PC-3 (cell line): ENCODE results near the gene ZNF462. TPM values are rescaled to one million over a fixed set of nuclear protein-coding genes. Genes with fewer than 3 reads are reported as not detected.
A peak's percentile ranks its signal among the peaks of the same experiment; 100 is the strongest.

Experiments used
- ATAC-seq: fragments of 200-7000 bp; cut with Tn5 transposase; 2 replicates; pipeline ENCODE4 v1.9.1; 2020; ENCODE audit warnings: mild to moderate bottlenecking, moderate library complexity
- BruUV-seq: library from RNA; stranded (reverse); fragments of 400-500 nt; replicated peaks from 2 replicates; lab custom pipeline; 2021; lab: Mats Ljungman, UMichigan
- CTCF ChIA-PET: fragments of 300-600 bp; sonication (Branson Sonifier 250); formaldehyde crosslinking; loops from one replicate; lab custom pipeline; 2022; ENCODE audit warnings: antibody characterized with exemption; lab: Charles Lee
- POLR2A ChIA-PET: fragments of 300-600 bp; sonication (Branson Sonifier 250); formaldehyde crosslinking; loops from one replicate; lab custom pipeline; 2022; ENCODE audit warnings: antibody characterized with exemption; ENCODE audit not compliant: unreplicated experiment; lab: Charles Lee
- DNase-seq: peaks from one replicate; pipeline ENCODE4 v3.0.0-alpha.2; 2015
- H2AFZ ChIP-seq: fragments of 300-600 bp; sonication (generic); 2 replicates; pipeline ENCODE4 v1.6.0; 2016; ENCODE audit warnings: antibody characterized with exemption, low read length
- H3F3A ChIP-seq: fragments of 300-600 bp; sonication (generic); one replicate; pipeline ENCODE4 v1.6.0; 2017; ENCODE audit warnings: antibody characterized with exemption, low read length, control low read depth, mild to moderate bottlenecking; ENCODE audit not compliant: unreplicated experiment
- H3K27ac ChIP-seq: fragments of 300-600 bp; sonication (generic); 2 replicates; pipeline ENCODE4 v1.5.1; 2016; ENCODE audit warnings: mild to moderate bottlenecking, low read length
- H3K27me3 ChIP-seq: fragments of 300-600 bp; sonication (generic); 2 replicates; pipeline ENCODE4 v1.6.1; 2016; ENCODE audit warnings: low read length, mixed read lengths
- H3K36me3 ChIP-seq: fragments of 300-600 bp; sonication (generic); 2 replicates; pipeline ENCODE4 v1.6.1; 2016; ENCODE audit warnings: low read depth, mixed run types, low read length, mixed read lengths
- H3K4me1 ChIP-seq: fragments of 300-600 bp; sonication (generic); 2 replicates; pipeline ENCODE4 v1.5.1; 2016; ENCODE audit warnings: low read length; ENCODE audit not compliant: insufficient read depth
- H3K4me2 ChIP-seq: fragments of 300-600 bp; sonication (generic); 2 replicates; pipeline ENCODE4 v1.6.0; 2016; ENCODE audit warnings: low read length
- H3K4me3 ChIP-seq: fragments of 300-600 bp; sonication (generic); 2 replicates; pipeline ENCODE4 v1.5.1; 2016; ENCODE audit warnings: mild to moderate bottlenecking, low read length, mixed read lengths
- H3K79me2 ChIP-seq: fragments of 300-600 bp; sonication (generic); 2 replicates; pipeline ENCODE4 v1.6.1; 2017; ENCODE audit warnings: low read length, mixed read lengths
- H3K9ac ChIP-seq: fragments of 300-600 bp; sonication (generic); 2 replicates; pipeline ENCODE4 v1.6.0; 2016; ENCODE audit warnings: mild to moderate bottlenecking, low read length
- H3K9me2 ChIP-seq: fragments of 300-600 bp; sonication (generic); replicated peaks from 2 replicates; pipeline ENCODE4 v1.6.1; 2016; ENCODE audit warnings: mixed run types, low read length, mixed read lengths
- H3K9me3 ChIP-seq: fragments of 300-600 bp; sonication (generic); 2 replicates; pipeline ENCODE4 v1.6.1; 2016; ENCODE audit warnings: low read length, mixed read lengths
- H4K20me1 ChIP-seq: fragments of 300-600 bp; sonication (generic); 2 replicates; pipeline ENCODE4 v1.6.1; 2016; ENCODE audit warnings: low read length, mixed read lengths
- CTCF ChIP-seq: fragments of 300-600 bp; sonication (generic); conservative IDR thresholded peaks from 2 replicates; pipeline ENCODE4 v1.5.1; 2017; ENCODE audit warnings: antibody characterized with exemption, low read depth, mild to moderate bottlenecking, low read length
- EZH2 ChIP-seq: fragments of 300-600 bp; sonication (generic); IDR thresholded peaks from one replicate; pipeline ENCODE4 v1.6.1; 2017; ENCODE audit warnings: antibody characterized with exemption, mild to moderate bottlenecking, low read length; ENCODE audit not compliant: unreplicated experiment
- EZH2phosphoT487 ChIP-seq: fragments of 300-600 bp; sonication (generic); IDR thresholded peaks from 2 replicates; pipeline ENCODE4 v1.6.1; 2018; ENCODE audit warnings: mild to moderate bottlenecking, antibody characterized with exemption, low read length, borderline replicate concordance
- intact Hi-C: fragments of 100-400 bp; cut with micrococcal nuclease; formaldehyde crosslinking; loops from 2 replicates; pipeline ENCODE4 v1.9.0; 2023
- total RNA-seq: library from RNA; depleted of rRNA; stranded (reverse); fragments of >200 nt; gene quantifications from 2 replicates; pipeline ENCODE4 v1.2.3, GENCODE V29; 2014

Gene ZNF462
- total RNA-seq, 1 experiment from 2014 or later, result 21.2 TPM

- ATAC-seq (no peak), DNase-seq (no peak)
- Histone ChIP-seq H3K27ac (peak overlapping the region; percentile 36; the same call in 1 of the 2 replicates), H3K4me3 (no peak overlapping the region), H4K20me1 (no peaks in the 10 kb centered on the region), H3F3A (no peaks in the 10 kb centered on the region), H3K9me3 (no peaks in the 10 kb centered on the region), H3K36me3 (peaks cover 35% of the 10 kb centered on the region), H3K9ac (no peak overlapping the region), H3K27me3 (no peaks in the 10 kb centered on the region), H3K4me2 (peak overlapping the region; percentile 46), H3K79me2 (peaks cover 50% of the 10 kb centered on the region), H3K4me1 (peaks cover 29% of the 10 kb centered on the region), H2AFZ (no peak overlapping the region), H3K9me2 (no peaks in the 10 kb centered on the region)
- ChIA-PET POLR2A (no interaction called here), CTCF (no interaction called here)
- intact Hi-C loops, result no loop called here
- TF ChIP-seq CTCF, result no peak
- TF ChIP-seq EZH2, result no peak
- no peak for TF ChIP-seq EZH2phosphoT487
- BruUV-seq, result no TSS peak
Observed at GRCh38 chr9:106921341-106921899, 58.5 kb downstream of the ZNF462 start.

- CTCF ChIA-PET, result no interaction called here
Observed at GRCh38 chr9:106922026-106922425, 59.1 kb downstream of the ZNF462 start.

More at GRCh38 chr9:106922026-106922425, 59.1 kb downstream of the ZNF462 start:
- Histone ChIP-seq H3K4me1 (peaks cover 23% of the 10 kb centered on the region), H3K36me3 (peaks cover 36% of the 10 kb centered on the region), H3F3A (no peaks in the 10 kb centered on the region), H3K4me2 (no peak overlapping the region), H3K9me3 (no peaks in the 10 kb centered on the region), H3K79me2 (peaks cover 50% of the 10 kb centered on the region), H3K9me2 (no peaks in the 10 kb centered on the region), H4K20me1 (no peaks in the 10 kb centered on the region), H3K9ac (no peak overlapping the region), H3K27ac (no peak overlapping the region), H3K27me3 (no peaks in the 10 kb centered on the region), H3K4me3 (no peak overlapping the region), H2AFZ (no peak overlapping the region)
- TF ChIP-seq CTCF (no peak), EZH2phosphoT487 (no peak), EZH2 (no peak)
- intact Hi-C loops, result no loop called here
- BruUV-seq, result no TSS peak
- DNase-seq (no peak), ATAC-seq (no peak)
- POLR2A ChIA-PET, result no interaction called here
